ENCODE results near the gene RPUSD1. TPM values are rescaled to one million over a fixed set of nuclear protein-coding genes. Genes with fewer than 3 reads are reported as not detected.

RPUSD1 gene
- total RNA-seq, 1 donor from 2014 or later, result 23.7 TPM

GRCh38 chr16:791131-791530, 3.0 kb upstream of the RPUSD1 start:
- peaks cover 5% of the 10 kb centered on the region for H3K36me3 Mint-ChIP-seq

GRCh38 chr16:790086-790485, 1.9 kb upstream of the RPUSD1 start:
- Mint-ChIP-seq H3K4me1 (ENCODE audit: unreplicated experiment) (no peaks in the 10 kb centered on the region), H3K9me3 (no peaks in the 10 kb centered on the region), H3K4me3 (peak overlapping the region; percentile 69), H3K27me3 (no peaks in the 10 kb centered on the region), H3K36me3 (peaks cover 5% of the 10 kb centered on the region), H3K27ac (no peak overlapping the region)
- no peak for TF ChIP-seq CTCF (conservative IDR thresholded peaks at IDR 0.05)
- no peak for DNase-seq (ENCODE audit: extremely low spot score, unreplicated experiment)

More at GRCh38 chr16:791131-791530, 3.0 kb upstream of the RPUSD1 start:
- no peaks in the 10 kb centered on the region for H3K9me3 Mint-ChIP-seq
- peak overlapping the region; percentile 13 for H3K27ac Mint-ChIP-seq
- H3K4me1 Mint-ChIP-seq (ENCODE audit: unreplicated experiment), result no peaks in the 10 kb centered on the region
- TF ChIP-seq CTCF (conservative IDR thresholded peaks at IDR 0.05), result no peak
- H3K4me3 Mint-ChIP-seq, result peak overlapping the region; percentile 23
- H3K27me3 Mint-ChIP-seq, result no peaks in the 10 kb centered on the region
- no peak for DNase-seq (ENCODE audit: extremely low spot score, unreplicated experiment)

GRCh38 chr16:789191-789850, 1.1 kb upstream of the RPUSD1 start:
- no peaks in the 10 kb centered on the region for H3K9me3 Mint-ChIP-seq
- no peaks in the 10 kb centered on the region for H3K27me3 Mint-ChIP-seq
- no peak for DNase-seq (ENCODE audit: extremely low spot score, unreplicated experiment)
- no peak overlapping the region for H3K27ac Mint-ChIP-seq
- H3K36me3 Mint-ChIP-seq, result peaks cover 5% of the 10 kb centered on the region
- H3K4me3 Mint-ChIP-seq, result peak overlapping the region; percentile 69
- no peak for TF ChIP-seq CTCF (conservative IDR thresholded peaks at IDR 0.05)
- no peaks in the 10 kb centered on the region for H3K4me1 Mint-ChIP-seq (ENCODE audit: unreplicated experiment)

- Mint-ChIP-seq H3K27ac (no peak within 1 kb of the TSS), H3K27me3 (no peaks in the 10 kb centered on the region), H3K9me3 (no peaks in the 10 kb centered on the region), H3K36me3 (peaks cover 5% of the 10 kb centered on the region), H3K4me3 (peak within 1 kb of the TSS; percentile 88), H3K4me1 (ENCODE audit: unreplicated experiment) (no peaks in the 10 kb centered on the region)
- peak; percentile 97 for DNase-seq (ENCODE audit: extremely low spot score, unreplicated experiment)
- no peak for TF ChIP-seq CTCF (conservative IDR thresholded peaks at IDR 0.05)
Observed at GRCh38 chr16:788399-789126, 382 bp upstream of the RPUSD1 start, which contains the start of gene CHTF18. Gene CHTF18 (plus strand): TSS chr16:788620. CDS start chr16:788685, 65 bp downstream.

DNA sequence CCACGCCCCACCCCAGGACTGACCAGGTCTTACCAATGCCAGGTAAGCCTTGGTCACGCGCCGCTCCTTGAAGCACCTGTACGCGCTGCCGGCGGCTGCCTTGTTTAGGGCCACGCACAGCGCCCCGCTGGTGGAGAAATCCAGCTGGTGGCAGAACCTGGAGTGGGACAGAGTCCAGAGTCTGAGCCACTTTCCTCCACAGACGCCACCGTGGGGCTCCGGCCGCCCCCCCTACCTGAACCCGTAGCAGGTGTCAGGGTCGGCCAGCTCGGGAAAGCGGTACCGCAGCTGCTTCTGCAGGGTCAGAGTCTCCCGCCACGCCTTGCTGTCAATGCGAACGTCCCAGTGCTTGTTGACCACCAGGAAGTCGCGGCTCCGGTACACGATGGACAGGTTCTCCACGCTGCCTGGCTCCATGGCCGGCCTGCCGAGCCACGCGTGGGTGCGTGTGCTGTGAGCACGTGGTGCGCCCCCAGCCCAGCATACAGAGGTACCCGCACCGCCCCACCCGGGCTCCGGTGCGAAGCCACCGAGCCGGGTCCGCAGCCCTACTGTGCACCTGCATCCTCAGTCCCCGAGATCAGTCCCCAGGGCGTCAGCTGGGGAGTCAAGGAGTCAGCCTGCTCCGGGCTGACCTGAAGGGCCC, 737 bp downstream of the RPUSD1 start:
- Mint-ChIP-seq H3K9me3 (no peaks in the 10 kb centered on the region), H3K36me3 (peaks cover 5% of the 10 kb centered on the region), H3K4me3 (peak overlapping the region; percentile 88), H3K27ac (no peak overlapping the region), H3K27me3 (no peaks in the 10 kb centered on the region), H3K4me1 (ENCODE audit: unreplicated experiment) (no peaks in the 10 kb centered on the region)
- no peak for TF ChIP-seq CTCF (conservative IDR thresholded peaks at IDR 0.05)
- no peak for DNase-seq (ENCODE audit: extremely low spot score, unreplicated experiment)

Measured in type B pancreatic cell (in vitro differentiated cells).